Caco-2 (cell line): ENCODE results near the gene NLRC4. TPM values are rescaled to one million over a fixed set of nuclear protein-coding genes. Genes with fewer than 3 reads are reported as not detected.

Source experiments
- BruUV-seq: library from RNA; stranded (reverse); fragments of 400-500 nt; replicated peaks from 2 replicates; lab custom pipeline; 2021; lab: Mats Ljungman, UMichigan
- CTCF ChIA-PET: fragments of 300-600 bp; sonication (Branson Sonifier 250); formaldehyde crosslinking; loops from one replicate; lab custom pipeline; 2022; ENCODE audit warnings: antibody characterized with exemption; lab: Charles Lee
- POLR2A ChIA-PET: fragments of 300-600 bp; sonication (Branson Sonifier 250); formaldehyde crosslinking; loops from one replicate; lab custom pipeline; 2022; ENCODE audit warnings: antibody characterized with exemption; lab: Charles Lee
- DNase-seq, 2 experiments: peaks; one replicate each; pipeline versions ENCODE4 v3.0.0 to v3.0.0-alpha.2; 2020 to 2022
- H3K27me3 ChIP-seq: replicated peaks from 2 replicates; pipeline ENCODE4 v1.6.0; 2011; ENCODE audit warnings: low read length; ENCODE audit not compliant: control insufficient read depth, insufficient read depth
- H3K36me3 ChIP-seq: 2 replicates; pipeline ENCODE4 v1.5.1; 2011; ENCODE audit warnings: low read length; ENCODE audit not compliant: control insufficient read depth, insufficient read depth
- H3K4me1 ChIP-seq: fragments of 250-450 bp; sonication (Bioruptor Pico); 2 replicates; pipeline ENCODE4 v1.5.1; 2020; ENCODE audit warnings: mild to moderate bottlenecking
- H3K4me3 ChIP-seq: 2 replicates; pipeline ENCODE4 v1.5.1; 2011; ENCODE audit warnings: low read depth, mild to moderate bottlenecking, control low read depth, low read length
- H3K9me3 ChIP-seq: fragments of 250-450 bp; sonication (Bioruptor Pico); 2 replicates; pipeline ENCODE4 v1.5.1; 2020; ENCODE audit warnings: mild to moderate bottlenecking, moderate library complexity
- H3K27ac Mint-ChIP-seq: one replicate; pipeline ENCODE4 v1.8.0; 2022; ENCODE audit warnings: mixed read lengths; ENCODE audit not compliant: unreplicated experiment
- H3K27me3 Mint-ChIP-seq: one replicate; pipeline ENCODE4 v1.8.0; 2022; ENCODE audit warnings: mixed read lengths; ENCODE audit not compliant: insufficient read depth, unreplicated experiment
- H3K36me3 Mint-ChIP-seq: one replicate; pipeline ENCODE4 v1.8.0; 2022; ENCODE audit warnings: mild to moderate bottlenecking, mixed read lengths; ENCODE audit not compliant: insufficient read depth, unreplicated experiment
- H3K4me1 Mint-ChIP-seq: one replicate; pipeline ENCODE4 v1.8.0; 2022; ENCODE audit warnings: low read depth, mixed read lengths; ENCODE audit not compliant: unreplicated experiment
- H3K4me3 Mint-ChIP-seq: one replicate; pipeline ENCODE4 v1.8.0; 2022; ENCODE audit warnings: mild to moderate bottlenecking, moderate library complexity, mixed read lengths; ENCODE audit not compliant: unreplicated experiment
- H3K9me3 Mint-ChIP-seq: one replicate; pipeline ENCODE4 v1.8.0; 2022; ENCODE audit warnings: mixed read lengths; ENCODE audit not compliant: unreplicated experiment
- CTCF ChIP-seq, 2 experiments: fragments of 200-600 bp in 1 of 2; IDR thresholded peaks; 1 replicate in 1 of 2; 2 replicates in 1 of 2; pipeline versions ENCODE4 v1.5.1 to v1.8.0; 2011 to 2022; ENCODE audit warnings: antibody characterized with exemption in 1 of 2, control low read depth in 1 of 2, inconsistent platforms in 1 of 2, low read depth in 1 of 2, low read length in 1 of 2, mild to moderate bottlenecking in 1 of 2, moderate library complexity in 1 of 2; ENCODE audit not compliant: insufficient read depth in 1 of 2, severe bottlenecking in 1 of 2, unreplicated experiment in 1 of 2
- intact Hi-C: fragments of 100-400 bp; cut with micrococcal nuclease; formaldehyde crosslinking; loops from one replicate; pipeline ENCODE4 v1.10.0; 2022; ENCODE audit not compliant: unreplicated experiment
- total RNA-seq: library from RNA; stranded (reverse); gene quantifications from 2 replicates; pipeline ENCODE4 v1.2.3, GENCODE V29; 2022

The NLRC4 gene
- total RNA-seq, 1 experiment from 2014 or later: not detected

- no peaks in the 10 kb centered on the region for H3K4me1 Mint-ChIP-seq
- H3K36me3 Mint-ChIP-seq: peaks cover 32% of the 10 kb centered on the region
- DNase-seq: no peak
- intact Hi-C loops: no loop called here
- H3K27me3 ChIP-seq: no peaks in the 10 kb centered on the region
- ChIA-PET CTCF (no interaction called here), POLR2A (no interaction called here)
- peaks cover 5% of the 10 kb centered on the region; the same call in 1 of the 2 replicates for H3K4me1 ChIP-seq
- no peaks in the 10 kb centered on the region for H3K27me3 Mint-ChIP-seq
- no peaks in the 10 kb centered on the region for H3K36me3 ChIP-seq
- no peak overlapping the region for H3K4me3 Mint-ChIP-seq
- H3K27ac Mint-ChIP-seq: no peak overlapping the region
- H3K9me3 ChIP-seq: no peaks in the 10 kb centered on the region
- no peak for TF ChIP-seq CTCF (IDR thresholded peaks at IDR 0.05; ENCODE audit: insufficient read depth in 1 of 2, low read depth in 1 of 2, low read length in 1 of 2, severe bottlenecking in 1 of 2, unreplicated experiment in 1 of 2)
- no TSS peak for BruUV-seq
- no peaks in the 10 kb centered on the region for H3K9me3 Mint-ChIP-seq
- H3K4me3 ChIP-seq: no peak overlapping the region
These were observed 27.1 kb upstream of the NLRC4 start for GRCh38 chr2:32291746-32292145.

GRCh38 chr2:32290000-32290339, 25.3 kb upstream of the NLRC4 start:
- no peaks in the 10 kb centered on the region for H3K9me3 Mint-ChIP-seq
- no TSS peak for BruUV-seq
- POLR2A ChIA-PET: no interaction called here

GRCh38 chr2:32289165-32289999, 24.7 kb upstream of the NLRC4 start:
- H3K4me3 ChIP-seq: no peak overlapping the region
- no peak for DNase-seq
- Mint-ChIP-seq H3K4me3 (no peak overlapping the region), H3K4me1 (no peaks in the 10 kb centered on the region), H3K36me3 (peaks cover 28% of the 10 kb centered on the region), H3K27ac (no peak overlapping the region), H3K9me3 (no peaks in the 10 kb centered on the region), H3K27me3 (no peaks in the 10 kb centered on the region)
- no peaks in the 10 kb centered on the region for H3K27me3 ChIP-seq
- H3K9me3 ChIP-seq: no peaks in the 10 kb centered on the region
- intact Hi-C loops: no loop called here
- CTCF ChIA-PET: no interaction called here
- H3K4me1 ChIP-seq: peaks cover 5% of the 10 kb centered on the region; the same call in 1 of the 2 replicates
- TF ChIP-seq CTCF (IDR thresholded peaks at IDR 0.05; ENCODE audit: insufficient read depth in 1 of 2, low read depth in 1 of 2, low read length in 1 of 2, severe bottlenecking in 1 of 2, unreplicated experiment in 1 of 2): no peak
- H3K36me3 ChIP-seq: no peaks in the 10 kb centered on the region
- no TSS peak for BruUV-seq
- POLR2A ChIA-PET: no interaction called here

More at GRCh38 chr2:32290000-32290339, 25.3 kb upstream of the NLRC4 start:
- Mint-ChIP-seq H3K27ac (no peak overlapping the region), H3K36me3 (peaks cover 24% of the 10 kb centered on the region), H3K4me3 (no peak overlapping the region), H3K4me1 (no peaks in the 10 kb centered on the region), H3K27me3 (no peaks in the 10 kb centered on the region)
- TF ChIP-seq CTCF (IDR thresholded peaks at IDR 0.05; ENCODE audit: insufficient read depth in 1 of 2, low read depth in 1 of 2, low read length in 1 of 2, severe bottlenecking in 1 of 2, unreplicated experiment in 1 of 2): no peak
- Histone ChIP-seq H3K4me3 (no peak overlapping the region), H3K9me3 (no peaks in the 10 kb centered on the region), H3K4me1 (peaks cover 5% of the 10 kb centered on the region; the same call in 1 of the 2 replicates), H3K27me3 (no peaks in the 10 kb centered on the region), H3K36me3 (no peaks in the 10 kb centered on the region)
- CTCF ChIA-PET: no interaction called here
- no peak for DNase-seq
- intact Hi-C loops: no loop called here
